Measurements from ENCODE around the gene RTP3. TPM values are rescaled to one million over a fixed set of nuclear protein-coding genes. Genes with fewer than 3 reads are reported as not detected.

Gene RTP3
- total and polyA plus RNA-seq, 2 of the 8 experiments (the other 6 are each of a cell fraction or from before 2014, with no cell fraction given) = 0.08 TPM; not detected in 1

DNA sequence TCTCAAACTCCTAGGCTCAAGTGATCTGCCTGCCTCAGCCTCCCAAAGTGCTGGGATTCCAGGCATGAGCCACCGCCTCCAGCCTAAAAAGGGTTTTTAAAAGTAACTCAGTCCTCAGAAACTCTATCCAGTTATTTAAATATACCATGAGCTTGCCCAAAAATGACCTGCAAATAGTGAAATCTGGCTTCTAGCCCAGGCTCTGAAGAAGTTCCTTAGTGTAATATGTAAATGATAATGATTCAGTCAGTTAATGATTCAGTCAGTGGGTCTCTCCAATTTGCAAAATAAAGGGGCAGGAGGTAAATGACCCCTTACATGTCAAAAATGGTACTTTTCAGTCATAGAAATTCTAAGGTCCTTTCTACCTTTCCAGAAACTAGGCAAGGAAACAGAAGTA is 39.5 kb downstream of the RTP3 start:
- Histone ChIP-seq H3K4me3 (ENCODE audit: extremely low read depth in 1 of 4, insufficient read depth in 2 of 4, low read depth in 3 of 4, low read length in 4 of 4) (no peak overlapping the region), H4K5ac (ENCODE audit: insufficient read length, low read depth, low read length) (no peak overlapping the region), H3K23me2 (ENCODE audit: low read depth, low read length) (no peaks in the 10 kb centered on the region), H4K20me1 (replicated peaks in 1 of 2; ENCODE audit: control insufficient read depth in 1 of 2, insufficient read depth in 2 of 2, low read length in 2 of 2) (no peaks in the 10 kb centered on the region), H2AK5ac (ENCODE audit: low read depth, low read length) (no peak overlapping the region), H3K9me3 (ENCODE audit: insufficient read depth in 2 of 2, low read depth in 1 of 2, low read length in 1 of 2) (no peaks in the 10 kb centered on the region), H3K18ac (ENCODE audit: extremely low read depth, low read length) (no peak overlapping the region), H2BK15ac (ENCODE audit: low read length) (no peak overlapping the region), H3K27ac (ENCODE audit: low read depth, low read length) (no peak overlapping the region), H2BK20ac (ENCODE audit: low read length) (no peak overlapping the region), H3K9ac (replicated peaks in 1 of 4; ENCODE audit: extremely low read depth in 1 of 4, low read depth in 3 of 4, low read length in 3 of 4) (no peak overlapping the region), H3K4ac (replicated peaks; ENCODE audit: insufficient read length, low read depth, low read length) (no peak overlapping the region), H3K23ac (ENCODE audit: insufficient read length) (no peak overlapping the region), H3K14ac (ENCODE audit: insufficient read length) (no peak overlapping the region), H3K79me2 (ENCODE audit: control insufficient read depth in 1 of 2, insufficient read depth in 2 of 2, low read length in 2 of 2) (no peaks in the 10 kb centered on the region), H3K27me3 (replicated peaks in 1 of 4; ENCODE audit: control insufficient read depth in 3 of 4, extremely low read depth in 1 of 4, insufficient read depth in 3 of 4, low read length in 3 of 4) (no peaks in the 10 kb centered on the region), H3K4me2 (ENCODE audit: insufficient read depth in 1 of 2, low read depth in 2 of 2, low read length in 2 of 2) (no peak overlapping the region), H3K36me3 (ENCODE audit: control insufficient read depth in 2 of 4, insufficient read depth in 4 of 4, low read length in 3 of 4) (peaks cover 0 to 2% (median 0%) of the 10 kb centered on the region in 4 experiments; a peak in 1 of 8 replicates), H3K4me1 (replicated peaks in 1 of 4; ENCODE audit: control insufficient read depth in 3 of 4, insufficient read depth in 4 of 4, low read length in 3 of 4) (peaks cover 0 to 5% (median 4%) of the 10 kb centered on the region in 4 experiments; a peak in 4 of 7 replicates), H2BK5ac (ENCODE audit: low read depth, low read length) (no peak overlapping the region), H3K79me1 (ENCODE audit: low read depth, low read length) (no peaks in the 10 kb centered on the region), H4K91ac (replicated peaks; ENCODE audit: insufficient read length, low read length) (no peak overlapping the region), H2BK12ac (ENCODE audit: low read depth, low read length) (no peak overlapping the region), H2BK120ac (replicated peaks; ENCODE audit: low read depth, low read length) (no peak overlapping the region), H4K8ac (ENCODE audit: extremely low read depth, insufficient read depth, low read length) (no peak overlapping the region), H2AFZ (ENCODE audit: low read length) (no peak overlapping the region), H3K56ac (replicated peaks; ENCODE audit: insufficient read length, low read depth, low read length) (no peak overlapping the region)
- ChIA-PET CTCF (ENCODE audit: partially characterized antibody) (interaction anchor here (1.5 to 1.6 kb wide), 2 partner anchors 12 to 49 kb away, joined by 4 to 5 read pairs; no protein-coding TSS in a partner anchor), POLR2A (ENCODE audit: partially characterized antibody) (no interaction called here)
- WGBS, 2 experiments (ENCODE audit: extremely low coverage in 1 of 2, insufficient coverage in 1 of 2, insufficient read length in 1 of 2, insufficient replicate concordance in 2 of 2, low coverage in 1 of 2, low lambda C conversion rate in 2 of 2, missing lambda C conversion rate in 1 of 2) = 94% methylated on average over 1 of the region's 1 CpG; no CpG with 5 or more reads in 1 of the 2 experiments
- DNase-seq (ENCODE audit: low read depth in 1 of 2, low spot score in 2 of 2) (no peak), FAIRE-seq (no peak)
- TF ChIP-seq FOSL1 (IDR thresholded peaks at IDR 0.05; ENCODE audit: insufficient read depth, low read depth, low read length) (no peak), RXRA (IDR thresholded peaks at IDR 0.05; ENCODE audit: insufficient read depth, low read depth, low read length) (no peak), TCF12 (IDR thresholded peaks at IDR 0.05; ENCODE audit: low read depth, low read length) (no peak), CTBP2 (IDR thresholded peaks at IDR 0.05; ENCODE audit: borderline replicate concordance, insufficient read depth, insufficient read length, low read length) (no peak), PHF8 (conservative IDR thresholded peaks at IDR 0.05; ENCODE audit: low read depth, low read length) (no peak)
